Stimulated activated CD4-positive, alpha-beta T cell treated with anti-CD3 and anti-CD28 coated beads, TNF-alpha, amount 100 ng/mL, for 24 hours (primary cell): ENCODE data around the gene CALR.
"Not testable (repeated sequence)": the region's sequence is repeated elsewhere in the genome, so short reads cannot be mapped to it uniquely, and the experiment has no call there.

ENCODE experiments used
- DNase-seq, 3 experiments: peaks; one replicate each; pipeline ENCODE4 v3.0.0-alpha.2; 2020; ENCODE audit warnings: low read depth in 3 of 3

CALR gene

GRCh38 chr19:12933287-12934072 lies 4.9 kb upstream of the CALR start, which contains the start of gene FARSA:
FARSA (minus strand) TSS chr19:12933711; CDS start chr19:12933696, 15 bp downstream.
- peak; percentile 85 to 91 (median 85) for DNase-seq

DNA sequence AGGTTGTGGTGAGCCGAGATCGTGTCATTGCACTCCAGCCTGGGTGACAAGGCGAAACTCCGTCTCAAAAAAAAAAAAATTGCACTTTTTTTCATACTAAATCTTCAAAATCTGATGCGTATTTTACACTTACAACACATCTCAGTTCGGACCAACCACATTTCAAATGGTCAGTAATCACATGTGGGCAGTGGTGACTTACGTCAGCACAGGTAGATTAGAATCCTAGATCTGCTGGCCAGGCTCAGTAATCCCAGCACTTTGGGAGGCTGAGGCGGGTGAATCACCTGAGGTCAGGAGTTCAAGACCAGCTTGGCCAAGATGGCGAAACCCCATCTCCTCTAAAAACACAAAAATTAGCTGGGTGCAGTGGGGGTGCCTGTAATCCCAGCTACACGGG lies 3.3 kb upstream of the CALR start:
- DNase-seq = no peak

DNA sequence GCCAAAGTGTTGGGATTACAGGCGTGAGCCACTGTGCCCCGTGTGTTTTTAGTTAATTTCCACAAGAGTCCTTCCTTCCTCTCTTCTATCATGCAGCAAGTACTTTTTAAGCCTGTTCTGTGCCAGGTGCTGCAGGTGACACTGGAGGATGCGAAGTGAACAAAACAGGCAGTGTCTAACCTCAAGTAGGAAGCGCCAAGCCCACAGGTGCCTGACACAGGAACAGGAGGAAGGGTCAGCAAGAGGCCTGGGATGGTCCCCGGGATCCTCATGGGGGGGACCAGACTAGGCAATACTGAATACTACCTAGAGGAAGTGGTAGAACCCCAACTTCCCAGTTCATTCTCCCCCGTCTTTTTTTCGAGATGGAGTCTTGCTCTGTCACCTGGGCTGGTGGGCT lies 1.8 kb upstream of the CALR start:
- no peak for DNase-seq

- DNase-seq = no peak
These were observed 1.1 kb upstream of the CALR start for GRCh38 chr19:12937093-12937926.

DNA sequence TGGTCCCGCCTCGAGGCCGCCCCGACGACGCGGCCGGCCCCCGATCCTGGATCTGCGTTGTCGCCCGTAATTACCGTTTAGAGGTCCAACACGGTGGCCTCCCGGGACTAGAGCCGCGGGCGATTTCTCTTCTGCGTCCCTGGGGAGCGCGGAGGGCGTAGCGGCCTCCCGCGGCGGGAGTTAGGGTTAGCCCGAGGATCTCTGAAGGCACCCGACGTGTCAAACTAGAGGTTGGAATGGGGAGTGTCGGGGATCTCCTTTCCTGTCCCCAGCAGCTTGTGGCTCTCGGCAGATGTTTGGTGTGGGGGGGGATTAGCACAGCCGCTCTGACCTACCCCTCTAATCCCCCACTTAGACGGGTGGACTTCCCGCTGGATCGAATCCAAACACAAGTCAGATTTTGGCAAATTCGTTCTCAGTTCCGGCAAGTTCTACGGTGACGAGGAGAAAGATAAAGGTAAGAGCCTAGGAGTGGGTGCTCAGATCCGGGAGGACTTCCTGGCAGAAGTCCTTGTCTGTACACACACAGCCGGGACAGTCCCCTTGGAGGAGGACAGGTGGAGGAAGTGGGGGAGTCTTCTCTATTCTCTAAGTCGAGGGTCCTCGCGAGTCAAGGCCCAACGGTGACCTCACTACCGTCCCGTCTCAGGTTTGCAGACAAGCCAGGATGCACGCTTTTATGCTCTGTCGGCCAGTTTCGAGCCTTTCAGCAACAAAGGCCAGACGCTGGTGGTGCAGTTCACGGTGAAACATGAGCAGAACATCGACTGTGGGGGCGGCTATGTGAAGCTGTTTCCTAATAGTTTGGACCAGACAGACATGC lies 581 bp downstream of the CALR start:
- DNase-seq = peak in 1 of 3 experiments; percentile 29

DNA sequence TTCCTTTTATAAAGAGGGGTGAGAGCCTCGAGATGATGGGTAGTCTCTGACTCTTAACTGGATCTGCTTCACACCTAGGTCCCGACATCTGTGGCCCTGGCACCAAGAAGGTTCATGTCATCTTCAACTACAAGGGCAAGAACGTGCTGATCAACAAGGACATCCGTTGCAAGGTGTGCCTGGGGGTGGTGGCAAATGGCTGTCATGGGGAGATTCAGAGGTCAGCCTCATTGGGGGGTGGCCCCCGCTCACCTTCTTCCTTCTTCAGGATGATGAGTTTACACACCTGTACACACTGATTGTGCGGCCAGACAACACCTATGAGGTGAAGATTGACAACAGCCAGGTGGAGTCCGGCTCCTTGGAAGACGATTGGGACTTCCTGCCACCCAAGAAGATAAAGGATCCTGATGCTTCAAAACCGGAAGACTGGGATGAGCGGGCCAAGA lies 1.6 kb downstream of the CALR start:
- no peak for DNase-seq

DNA sequence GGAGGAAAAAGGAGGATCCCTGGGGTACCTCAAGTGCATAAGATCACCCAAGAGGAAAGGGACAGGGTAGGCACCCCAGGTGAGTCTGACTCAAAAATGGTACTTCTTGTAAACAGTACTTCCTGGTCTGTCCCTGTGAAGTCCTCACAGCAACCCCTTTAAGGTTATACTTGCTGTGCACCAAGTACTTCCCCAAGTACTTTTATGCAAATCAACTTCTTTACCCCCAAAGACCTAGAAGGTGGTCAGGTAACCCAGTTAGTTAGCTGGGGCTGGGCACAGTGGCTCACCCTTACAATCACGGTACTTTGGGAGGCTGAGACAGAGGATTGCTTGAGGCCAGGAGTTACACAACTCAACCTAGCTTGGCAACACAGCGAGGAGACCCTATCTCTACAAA lies 2.5 kb downstream of the CALR start:
- DNase-seq = no peak

GRCh38 chr19:12943437-12944044 lies 5.1 kb downstream of the CALR start:
- no peak for DNase-seq

GRCh38 chr19:12944104-12944674 lies 5.8 kb downstream of the CALR start:
- DNase-seq = no peak

- DNase-seq = peak; percentile 97 to 98 (median 98)
These were observed 7.2 kb downstream of the CALR start, which contains the start of gene RAD23A for GRCh38 chr19:12945479-12946091. RAD23A (plus strand) TSS chr19:12945862; CDS start chr19:12945949, 87 bp downstream.

DNA sequence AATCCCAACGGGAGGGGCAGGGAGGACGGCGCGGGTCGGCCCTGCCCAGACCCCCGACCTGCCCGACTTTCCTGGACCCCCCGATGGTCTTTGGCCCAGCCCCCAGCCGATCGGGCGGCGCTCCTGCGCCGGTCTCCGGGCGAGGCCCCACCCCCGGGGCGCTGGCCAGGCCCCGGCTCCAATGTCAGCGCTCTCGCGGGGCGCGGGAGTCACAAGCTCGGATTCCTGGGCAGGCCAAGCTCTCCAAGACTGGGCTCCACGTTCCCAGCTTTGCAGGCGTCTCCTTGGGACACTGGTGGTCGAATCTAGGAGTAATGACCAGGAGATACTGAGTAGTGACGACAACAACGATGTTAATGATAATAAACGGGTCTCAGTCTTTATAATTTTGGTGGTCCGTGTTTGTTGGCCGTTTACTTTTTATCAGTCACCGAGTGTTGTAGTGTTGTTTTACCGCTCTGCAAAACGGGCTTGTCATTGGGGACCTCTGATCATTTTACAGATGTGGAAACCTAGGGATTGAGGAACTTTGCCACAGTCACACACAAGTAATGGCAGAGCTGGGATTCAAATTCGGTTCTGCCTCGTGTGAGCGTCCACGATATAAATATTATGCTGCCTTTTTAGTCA lies 7.8 kb downstream of the CALR start:
- DNase-seq = peak; percentile 24 to 47 (median 29)

DNA sequence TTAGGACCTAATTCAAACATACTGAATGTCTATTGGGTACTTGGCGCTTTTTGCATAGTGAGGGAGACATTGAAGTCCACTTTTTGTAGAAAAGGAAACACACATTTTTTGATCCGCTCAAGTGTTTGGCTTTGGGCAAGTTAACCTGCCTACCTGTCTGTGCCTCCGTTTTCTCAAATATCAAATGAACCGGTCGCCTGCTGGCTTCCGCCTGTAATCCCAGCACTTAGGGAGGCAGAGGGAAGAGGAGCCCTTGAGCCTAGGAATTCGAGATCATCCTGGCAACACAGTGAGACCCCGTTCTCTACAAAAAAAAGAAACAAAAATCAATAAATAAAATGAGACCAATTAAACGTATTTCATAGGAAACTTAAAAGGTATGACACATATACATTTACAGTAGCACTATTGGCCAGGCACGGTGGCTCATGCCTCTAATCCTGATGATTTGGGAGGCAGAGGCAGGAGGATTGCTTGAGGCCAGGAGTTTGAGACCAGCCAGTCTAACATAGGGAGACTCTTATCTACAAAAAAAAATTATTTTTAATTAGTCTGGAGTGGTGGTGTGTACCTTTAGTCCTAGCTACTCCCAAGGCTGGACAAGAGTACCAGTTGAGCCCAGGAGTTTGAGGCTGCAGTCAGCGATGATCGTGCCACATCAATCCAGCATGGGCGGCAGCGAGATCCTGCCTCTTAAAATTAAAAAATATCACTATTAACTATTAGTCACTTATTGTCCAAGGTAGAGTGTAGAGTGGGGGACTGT lies 8.5 kb downstream of the CALR start:
- no peak for DNase-seq

DNA sequence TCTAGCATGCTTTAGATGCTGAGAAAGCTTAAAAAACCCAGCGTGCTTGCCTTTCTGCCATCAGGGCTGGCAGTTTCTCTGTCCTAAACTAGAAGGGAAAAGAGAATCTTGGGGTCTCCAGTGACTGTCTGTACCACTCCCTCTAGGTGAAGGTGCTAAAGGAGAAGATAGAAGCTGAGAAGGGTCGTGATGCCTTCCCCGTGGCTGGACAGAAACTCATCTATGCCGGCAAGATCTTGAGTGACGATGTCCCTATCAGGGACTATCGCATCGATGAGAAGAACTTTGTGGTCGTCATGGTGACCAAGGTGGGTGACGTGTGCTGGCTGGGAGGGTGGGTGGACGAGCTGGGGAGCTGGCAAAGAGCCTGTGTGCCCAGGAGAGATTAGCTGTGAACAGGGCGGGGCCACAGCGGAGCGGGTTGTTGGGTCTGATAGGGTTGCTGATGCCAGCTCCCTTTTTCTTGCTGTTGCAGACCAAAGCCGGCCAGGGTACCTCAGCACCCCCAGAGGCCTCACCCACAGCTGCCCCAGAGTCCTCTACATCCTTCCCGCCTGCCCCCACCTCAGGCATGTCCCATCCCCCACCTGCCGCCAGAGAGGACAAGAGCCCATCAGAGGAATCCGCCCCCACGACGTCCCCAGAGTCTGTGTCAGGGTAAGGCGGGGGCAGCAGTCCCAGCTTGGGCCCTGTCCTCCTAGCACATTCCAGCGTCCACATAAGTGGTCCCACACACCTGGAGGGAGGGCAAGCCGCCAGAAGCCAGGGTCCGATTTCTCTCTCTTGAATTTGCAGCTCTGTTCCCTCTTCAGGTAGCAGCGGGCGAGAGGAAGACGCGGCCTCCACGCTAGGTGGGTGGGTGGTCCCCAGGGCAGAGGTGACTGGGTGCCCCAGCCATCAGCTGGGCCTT lies 9.5 kb downstream of the CALR start:
- no peak for DNase-seq

- no peak for DNase-seq
These were observed 10.4 kb downstream of the CALR start for GRCh38 chr19:12948612-12949362.

- no peak for DNase-seq
These were observed 11.2 kb downstream of the CALR start for GRCh38 chr19:12949363-12950283.

DNA sequence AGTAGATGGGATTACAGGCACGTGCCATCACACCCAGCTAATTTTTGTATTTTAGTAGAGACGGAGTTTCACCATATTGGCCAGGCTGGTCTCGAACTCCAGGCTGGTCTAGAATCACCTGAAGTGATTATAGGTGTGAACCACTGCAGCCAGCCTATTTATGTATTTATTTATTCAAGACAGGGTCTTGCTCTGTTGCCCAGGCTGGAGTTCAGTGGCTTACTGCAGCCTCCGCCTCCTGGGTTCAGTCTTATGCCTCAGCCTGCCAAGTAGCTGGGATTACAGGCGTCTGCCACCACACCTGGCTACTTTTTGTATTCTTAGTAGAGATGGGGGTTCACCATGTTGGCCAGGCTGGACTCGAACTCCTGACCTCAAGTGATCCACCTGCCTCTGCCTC lies 13.6 kb downstream of the CALR start:
- not testable (repeated sequence) for DNase-seq
